HepG2 (cell line): ENCODE results near the gene C2. TPM values are rescaled to one million over a fixed set of nuclear protein-coding genes. Genes with fewer than 3 reads are reported as not detected.

Experiments
- BRCA1 ChIP-seq: sonication (generic); formaldehyde crosslinking; IDR thresholded peaks from 2 replicates; pipeline ENCODE4 v1.4.0; 2020; ENCODE audit warnings: missing genetic modification reagents
- EEA1 ChIP-seq: sonication (generic); formaldehyde crosslinking; IDR thresholded peaks from 2 replicates; pipeline ENCODE4 v1.5.1; 2020; ENCODE audit warnings: mild to moderate bottlenecking, missing genetic modification reagents, borderline replicate concordance
- ELF4 ChIP-seq: sonication (generic); formaldehyde crosslinking; IDR thresholded peaks from 2 replicates; pipeline ENCODE4 v1.5.0; 2020; ENCODE audit warnings: missing genetic modification reagents, mild to moderate bottlenecking, moderate library complexity, borderline replicate concordance
- FUBP1 ChIP-seq: sonication (generic); formaldehyde crosslinking; IDR thresholded peaks from 2 replicates; pipeline ENCODE4 v1.5.1; 2020; ENCODE audit warnings: missing genetic modification reagents, mild to moderate bottlenecking, borderline replicate concordance
- HMGA1 ChIP-seq: sonication (generic); formaldehyde crosslinking; conservative IDR thresholded peaks from 2 replicates; pipeline ENCODE4 v1.4.0; 2020; ENCODE audit warnings: missing genetic modification reagents
- NKX3-1 ChIP-seq: sonication (generic); formaldehyde crosslinking; IDR thresholded peaks from 2 replicates; pipeline ENCODE4 v1.5.0; 2020; ENCODE audit warnings: missing genetic modification reagents
- NR1H2 ChIP-seq: sonication (generic); formaldehyde crosslinking; IDR thresholded peaks from 2 replicates; pipeline ENCODE4 v1.8.1; 2022; ENCODE audit warnings: low read depth, missing genetic modification reagents, borderline replicate concordance
- ONECUT2 ChIP-seq: sonication (generic); formaldehyde crosslinking; IDR thresholded peaks from 2 replicates; pipeline ENCODE4 v1.4.0; 2020; ENCODE audit warnings: missing genetic modification reagents
- PAWR ChIP-seq: sonication (generic); formaldehyde crosslinking; IDR thresholded peaks from 2 replicates; pipeline ENCODE4 v1.4.0; 2020; ENCODE audit warnings: missing genetic modification reagents, mild to moderate bottlenecking, borderline replicate concordance
- POLR2AphosphoS2 ChIP-seq: IDR thresholded peaks from 2 replicates; pipeline ENCODE4 v1.6.1; 2011; ENCODE audit warnings: low read depth, low read length, improper control_type of control experiment
- RFXANK ChIP-seq: IDR thresholded peaks from 2 replicates; pipeline ENCODE4 v1.6.1; 2016
- SAFB2 ChIP-seq: sonication (generic); formaldehyde crosslinking; IDR thresholded peaks from 2 replicates; pipeline ENCODE4 v1.5.1; 2020; ENCODE audit warnings: missing genetic modification reagents, low read depth, mild to moderate bottlenecking, borderline replicate concordance
- SIN3A ChIP-seq: IDR thresholded peaks from 2 replicates; pipeline ENCODE4 v1.6.1; 2011; ENCODE audit warnings: low read depth, mild to moderate bottlenecking, control low read depth, low read length, borderline replicate concordance
- TIGD3 ChIP-seq: sonication (generic); formaldehyde crosslinking; IDR thresholded peaks from 2 replicates; pipeline ENCODE4 v1.5.1; 2020; ENCODE audit warnings: mild to moderate bottlenecking, missing genetic modification reagents, borderline replicate concordance
- ZFP36L2 ChIP-seq: sonication (generic); formaldehyde crosslinking; IDR thresholded peaks from 2 replicates; pipeline ENCODE4 v1.4.0; 2020; ENCODE audit warnings: missing genetic modification reagents
- ZNF264 ChIP-seq: sonication (generic); formaldehyde crosslinking; IDR thresholded peaks from 2 replicates; pipeline ENCODE4 v1.4.0; 2020; ENCODE audit warnings: missing genetic modification reagents
- ZNF296 ChIP-seq: sonication (generic); formaldehyde crosslinking; conservative IDR thresholded peaks from 2 replicates; pipeline ENCODE4 v1.5.0; 2020; ENCODE audit warnings: mild to moderate bottlenecking, missing genetic modification reagents
- ZNF460 ChIP-seq: sonication (generic); formaldehyde crosslinking; IDR thresholded peaks from 2 replicates; pipeline ENCODE4 v1.5.1; 2020; ENCODE audit warnings: missing genetic modification reagents, mild to moderate bottlenecking, borderline replicate concordance
- ZNF788 ChIP-seq: sonication (generic); formaldehyde crosslinking; IDR thresholded peaks from 2 replicates; pipeline ENCODE4 v1.5.0; 2020; ENCODE audit warnings: mild to moderate bottlenecking, missing genetic modification reagents, borderline replicate concordance
- polyA plus RNA-seq, 8 experiments: library from polyadenylated mRNA; depleted of rRNA in 3 of 8; stranded (reverse) in 7 of 8; unstranded in 1 of 8; fragments of >200 nt; fragmentation: Illumina TruSeq in 4 of 8; extraction: Trizol in 4 of 8; gene quantifications; 2 replicates each; pipeline versions ENCODE4 v1.2.1 to v1.2.3, GENCODE V29; 2011 to 2016; ENCODE audit warnings: low read depth in 4 of 8, missing spikeins in 1 of 8, mixed read lengths in 1 of 8; ENCODE audit not compliant: insufficient read depth in 1 of 8
- total RNA-seq, 5 experiments: library from RNA; depleted of rRNA; stranded (reverse); fragments of >200 nt; fragmentation: Illumina TruSeq; extraction: Trizol; gene quantifications; 2 replicates each; pipeline ENCODE4 v1.2.3, GENCODE V29; 2016; ENCODE audit warnings: low read depth in 1 of 5
- TF ChIP-seq, protein P1 (sequence below): sonication (generic); formaldehyde crosslinking; IDR thresholded peaks from 2 replicates; pipeline ENCODE4 v1.4.0; 2020; ENCODE audit warnings: low read depth, mild to moderate bottlenecking, missing genetic modification reagents
- TF ChIP-seq, protein P2 (sequence below): sonication (generic); formaldehyde crosslinking; IDR thresholded peaks from 2 replicates; pipeline ENCODE4 v1.5.0; 2020; ENCODE audit warnings: missing genetic modification reagents, mild to moderate bottlenecking, borderline replicate concordance
- TF ChIP-seq, protein P3 (sequence below): sonication (generic); IDR thresholded peaks from 2 replicates; pipeline ENCODE4 v1.6.1; 2016; ENCODE audit warnings: low read depth, borderline replicate concordance

The C2 gene
- total and polyA plus RNA-seq, 2 of the 13 experiments (the other 11 are each of a cell fraction or from before 2014, with no cell fraction given), result 165 to 307 TPM

GRCh38 chr6:31927863-31928671, 550 bp downstream of the C2 start (continued):
- TF ChIP-seq, protein P1, sequence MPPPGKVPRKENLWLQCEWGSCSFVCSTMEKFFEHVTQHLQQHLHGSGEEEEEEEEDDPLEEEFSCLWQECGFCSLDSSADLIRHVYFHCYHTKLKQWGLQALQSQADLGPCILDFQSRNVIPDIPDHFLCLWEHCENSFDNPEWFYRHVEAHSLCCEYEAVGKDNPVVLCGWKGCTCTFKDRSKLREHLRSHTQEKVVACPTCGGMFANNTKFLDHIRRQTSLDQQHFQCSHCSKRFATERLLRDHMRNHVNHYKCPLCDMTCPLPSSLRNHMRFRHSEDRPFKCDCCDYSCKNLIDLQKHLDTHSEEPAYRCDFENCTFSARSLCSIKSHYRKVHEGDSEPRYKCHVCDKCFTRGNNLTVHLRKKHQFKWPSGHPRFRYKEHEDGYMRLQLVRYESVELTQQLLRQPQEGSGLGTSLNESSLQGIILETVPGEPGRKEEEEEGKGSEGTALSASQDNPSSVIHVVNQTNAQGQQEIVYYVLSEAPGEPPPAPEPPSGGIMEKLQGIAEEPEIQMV (CRISPR knock-in tag), result no peak
- TF ChIP-seq RFXANK (no peak), TIGD3 (CRISPR knock-in tag) (0 out of 2 replicates have a peak, but pooled peaks have one; percentile 8), HMGA1 (CRISPR knock-in tag) (no peak), FUBP1 (CRISPR knock-in tag) (no peak; the same call in 1 of the 2 replicates), ONECUT2 (CRISPR knock-in tag) (no peak), POLR2AphosphoS2 (no peak), ZFP36L2 (CRISPR knock-in tag) (no peak), NKX3-1 (CRISPR knock-in tag) (0 out of 2 replicates have a peak, but pooled peaks have one; percentile 64), ZNF264 (no peak), PAWR (CRISPR knock-in tag) (no peak), NR1H2 (CRISPR knock-in tag) (no peak), SAFB2 (CRISPR knock-in tag) (0 out of 2 replicates have a peak, but pooled peaks have one; percentile 30), ZNF788 (CRISPR knock-in tag) (no peak), BRCA1 (CRISPR knock-in tag) (peak; percentile 64; the same call in 1 of the 2 replicates), ZNF296 (CRISPR knock-in tag) (no peak), ELF4 (no peak), SIN3A (no peak), EEA1 (CRISPR knock-in tag) (no peak), ZNF460 (CRISPR knock-in tag) (no peak)
- TF ChIP-seq, protein P2, sequence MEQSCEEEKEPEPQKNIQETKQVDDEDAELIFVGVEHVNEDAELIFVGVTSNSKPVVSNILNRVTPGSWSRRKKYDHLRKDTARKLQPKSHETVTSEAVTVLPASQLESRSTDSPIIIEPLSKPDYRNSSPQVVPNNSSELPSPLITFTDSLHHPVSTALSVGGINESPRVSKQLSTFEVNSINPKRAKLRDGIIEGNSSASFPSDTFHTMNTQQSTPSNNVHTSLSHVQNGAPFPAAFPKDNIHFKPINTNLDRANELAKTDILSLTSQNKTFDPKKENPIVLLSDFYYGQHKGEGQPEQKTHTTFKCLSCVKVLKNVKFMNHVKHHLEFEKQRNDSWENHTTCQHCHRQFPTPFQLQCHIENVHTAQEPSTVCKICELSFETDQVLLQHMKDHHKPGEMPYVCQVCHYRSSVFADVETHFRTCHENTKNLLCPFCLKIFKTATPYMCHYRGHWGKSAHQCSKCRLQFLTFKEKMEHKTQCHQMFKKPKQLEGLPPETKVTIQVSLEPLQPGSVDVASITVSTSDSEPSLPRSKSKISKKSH (CRISPR knock-in tag), result 0 out of 2 replicates have a peak, but pooled peaks have one; percentile 76
- TF ChIP-seq, protein P3, sequence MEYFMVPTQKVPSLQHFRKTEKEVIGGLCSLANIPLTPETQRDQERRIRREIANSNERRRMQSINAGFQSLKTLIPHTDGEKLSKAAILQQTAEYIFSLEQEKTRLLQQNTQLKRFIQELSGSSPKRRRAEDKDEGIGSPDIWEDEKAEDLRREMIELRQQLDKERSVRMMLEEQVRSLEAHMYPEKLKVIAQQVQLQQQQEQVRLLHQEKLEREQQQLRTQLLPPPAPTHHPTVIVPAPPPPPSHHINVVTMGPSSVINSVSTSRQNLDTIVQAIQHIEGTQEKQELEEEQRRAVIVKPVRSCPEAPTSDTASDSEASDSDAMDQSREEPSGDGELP, result no peak
